Sigmoid colon (tissue), 4 donors: ENCODE measurements around the gene VDAC1.

Source experiments
- CTCF ChIP-seq, 4 experiments: fragments of 450-650 bp in 3 of 4; fragments of 200-600 bp in 1 of 4; IDR thresholded peaks; one replicate each; pipeline ENCODE4 v1.5.1; 2016 to 2019; ENCODE audit warnings: antibody characterized with exemption in 4 of 4, mild to moderate bottlenecking in 3 of 4, moderate library complexity in 2 of 4
- EP300 ChIP-seq, 4 donors: sonication (generic); formaldehyde crosslinking; IDR thresholded peaks; one replicate each; pipeline ENCODE4 v1.6.1; 2017; ENCODE audit warnings: antibody characterized with exemption in 4 of 4
- POLR2A ChIP-seq, 2 donors: fragments of 450-650 bp; IDR thresholded peaks; one replicate each; pipeline ENCODE4 v1.6.1; 2016; ENCODE audit warnings: antibody characterized with exemption in 2 of 2, mild to moderate bottlenecking in 2 of 2, moderate library complexity in 2 of 2

- TF ChIP-seq EP300 (IDR thresholded peaks at IDR 0.05) (no peak), POLR2A (IDR thresholded peaks at IDR 0.05) (no peak), CTCF (IDR thresholded peaks at IDR 0.05) (no peak)
Observed at GRCh38 chr5:133995883-133996563, 8.8 kb downstream of the VDAC1 start.
